Ishikawa (cell line): ENCODE data around the gene HEATR5B.

Source experiments
- CEBPB ChIP-seq: IDR thresholded peaks from 2 replicates; pipeline ENCODE4 v1.6.1; 2012
- CREB1 ChIP-seq: IDR thresholded peaks from 2 replicates; pipeline ENCODE4 v1.6.1; 2012; ENCODE audit warnings: low read depth
- EGR1 ChIP-seq: IDR thresholded peaks from 2 replicates; pipeline ENCODE4 v1.6.1; 2012
- EP300 ChIP-seq: IDR thresholded peaks from 2 replicates; pipeline ENCODE4 v1.6.1; 2012; ENCODE audit warnings: borderline replicate concordance
- FOXM1 ChIP-seq: IDR thresholded peaks from 2 replicates; pipeline ENCODE4 v1.6.1; 2012; ENCODE audit warnings: low read depth, borderline replicate concordance
- NFIC ChIP-seq: IDR thresholded peaks from 2 replicates; pipeline ENCODE4 v1.6.1; 2012
- RAD21 ChIP-seq: IDR thresholded peaks from 2 replicates; pipeline ENCODE4 v1.6.1; 2012; ENCODE audit warnings: low read depth
- TAF1 ChIP-seq: IDR thresholded peaks from 2 replicates; pipeline ENCODE4 v1.6.1; 2012; ENCODE audit warnings: low read depth, mild to moderate bottlenecking
- TCF12 ChIP-seq: IDR thresholded peaks from 2 replicates; pipeline ENCODE4 v1.6.1; 2012; ENCODE audit warnings: low read depth
- TEAD4 ChIP-seq: IDR thresholded peaks from 2 replicates; pipeline ENCODE4 v1.6.1; 2012
- YY1 ChIP-seq: IDR thresholded peaks from 2 replicates; pipeline ENCODE4 v1.6.1; 2012; ENCODE audit warnings: low read depth
- ZBTB7A ChIP-seq: IDR thresholded peaks from 2 replicates; pipeline ENCODE4 v1.6.1; 2012; ENCODE audit warnings: low read depth
- TF ChIP-seq, protein P1 (sequence below): IDR thresholded peaks from 2 replicates; pipeline ENCODE4 v1.6.1; 2012; ENCODE audit warnings: low read depth, mild to moderate bottlenecking
- TF ChIP-seq, protein P2 (sequence below): IDR thresholded peaks from 2 replicates; pipeline ENCODE4 v1.6.1; 2012
- TF ChIP-seq, protein P3 (sequence below): IDR thresholded peaks from 2 replicates; pipeline ENCODE4 v1.6.1; 2012

Gene HEATR5B

DNA sequence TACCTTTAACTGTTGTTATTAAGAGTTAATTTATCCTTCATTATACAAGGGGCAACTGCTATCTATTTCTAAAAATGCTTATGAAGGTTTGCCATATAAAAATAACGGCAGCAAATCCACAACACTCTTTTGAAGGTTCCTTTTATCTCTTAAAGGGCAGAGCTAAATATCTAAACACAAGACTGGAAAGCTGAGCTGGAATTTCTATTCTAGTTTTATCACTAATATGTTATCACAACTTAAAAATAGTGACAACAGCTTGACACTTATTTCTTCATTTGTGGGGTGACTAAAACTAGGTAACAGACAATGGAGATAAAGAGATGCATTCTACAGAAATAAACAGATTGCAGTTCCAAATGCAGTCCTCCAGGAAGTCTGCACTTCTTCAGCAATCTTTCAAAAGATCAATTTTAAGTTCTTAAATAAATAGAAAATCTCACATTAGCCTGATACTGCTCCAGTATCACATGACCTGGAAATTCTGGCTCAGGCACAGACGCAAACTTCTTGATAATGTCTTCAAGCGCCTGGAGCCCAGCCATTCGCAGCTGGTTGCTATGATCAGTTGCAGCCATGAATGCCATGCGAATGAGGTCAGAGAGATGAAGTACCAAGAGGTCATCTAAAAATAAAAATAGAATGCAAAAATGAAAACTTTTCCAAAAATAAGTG, 63.8 kb downstream of the HEATR5B start:
- TF ChIP-seq ZBTB7A (no peak), CEBPB (no peak), CREB1 (no peak), NFIC (no peak), YY1 (no peak), FOXM1 (no peak), TCF12 (no peak), EGR1 (no peak), TEAD4 (no peak), RAD21 (no peak)
- TF ChIP-seq, protein P1, sequence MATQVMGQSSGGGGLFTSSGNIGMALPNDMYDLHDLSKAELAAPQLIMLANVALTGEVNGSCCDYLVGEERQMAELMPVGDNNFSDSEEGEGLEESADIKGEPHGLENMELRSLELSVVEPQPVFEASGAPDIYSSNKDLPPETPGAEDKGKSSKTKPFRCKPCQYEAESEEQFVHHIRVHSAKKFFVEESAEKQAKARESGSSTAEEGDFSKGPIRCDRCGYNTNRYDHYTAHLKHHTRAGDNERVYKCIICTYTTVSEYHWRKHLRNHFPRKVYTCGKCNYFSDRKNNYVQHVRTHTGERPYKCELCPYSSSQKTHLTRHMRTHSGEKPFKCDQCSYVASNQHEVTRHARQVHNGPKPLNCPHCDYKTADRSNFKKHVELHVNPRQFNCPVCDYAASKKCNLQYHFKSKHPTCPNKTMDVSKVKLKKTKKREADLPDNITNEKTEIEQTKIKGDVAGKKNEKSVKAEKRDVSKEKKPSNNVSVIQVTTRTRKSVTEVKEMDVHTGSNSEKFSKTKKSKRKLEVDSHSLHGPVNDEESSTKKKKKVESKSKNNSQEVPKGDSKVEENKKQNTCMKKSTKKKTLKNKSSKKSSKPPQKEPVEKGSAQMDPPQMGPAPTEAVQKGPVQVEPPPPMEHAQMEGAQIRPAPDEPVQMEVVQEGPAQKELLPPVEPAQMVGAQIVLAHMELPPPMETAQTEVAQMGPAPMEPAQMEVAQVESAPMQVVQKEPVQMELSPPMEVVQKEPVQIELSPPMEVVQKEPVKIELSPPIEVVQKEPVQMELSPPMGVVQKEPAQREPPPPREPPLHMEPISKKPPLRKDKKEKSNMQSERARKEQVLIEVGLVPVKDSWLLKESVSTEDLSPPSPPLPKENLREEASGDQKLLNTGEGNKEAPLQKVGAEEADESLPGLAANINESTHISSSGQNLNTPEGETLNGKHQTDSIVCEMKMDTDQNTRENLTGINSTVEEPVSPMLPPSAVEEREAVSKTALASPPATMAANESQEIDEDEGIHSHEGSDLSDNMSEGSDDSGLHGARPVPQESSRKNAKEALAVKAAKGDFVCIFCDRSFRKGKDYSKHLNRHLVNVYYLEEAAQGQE = no peak
- TF ChIP-seq, protein P2, sequence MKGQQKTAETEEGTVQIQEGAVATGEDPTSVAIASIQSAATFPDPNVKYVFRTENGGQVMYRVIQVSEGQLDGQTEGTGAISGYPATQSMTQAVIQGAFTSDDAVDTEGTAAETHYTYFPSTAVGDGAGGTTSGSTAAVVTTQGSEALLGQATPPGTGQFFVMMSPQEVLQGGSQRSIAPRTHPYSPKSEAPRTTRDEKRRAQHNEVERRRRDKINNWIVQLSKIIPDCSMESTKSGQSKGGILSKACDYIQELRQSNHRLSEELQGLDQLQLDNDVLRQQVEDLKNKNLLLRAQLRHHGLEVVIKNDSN = no peak

DNA sequence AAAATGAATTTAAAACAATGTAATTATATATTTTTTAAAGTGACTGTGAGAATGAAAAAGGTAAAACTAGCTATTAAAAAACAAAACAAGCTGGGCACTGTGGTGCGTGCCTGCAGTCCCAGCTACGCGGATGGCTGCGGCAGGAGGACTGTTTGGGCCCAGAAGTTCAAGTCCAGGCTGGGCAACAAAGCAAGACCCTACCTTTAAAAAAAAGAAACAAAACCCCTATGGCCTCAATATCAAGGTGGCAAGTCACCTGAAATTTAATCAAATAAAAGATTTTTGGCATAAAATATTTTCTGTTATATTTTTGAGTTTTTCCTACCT, 70.9 kb downstream of the HEATR5B start:
- TF ChIP-seq RAD21 = no peak
- TF ChIP-seq TCF12 = no peak
- TF ChIP-seq, protein P2 = no peak
- no peak for TF ChIP-seq TAF1
- no peak for TF ChIP-seq YY1
- TF ChIP-seq EP300 = no peak
- TF ChIP-seq FOXM1 = no peak

DNA sequence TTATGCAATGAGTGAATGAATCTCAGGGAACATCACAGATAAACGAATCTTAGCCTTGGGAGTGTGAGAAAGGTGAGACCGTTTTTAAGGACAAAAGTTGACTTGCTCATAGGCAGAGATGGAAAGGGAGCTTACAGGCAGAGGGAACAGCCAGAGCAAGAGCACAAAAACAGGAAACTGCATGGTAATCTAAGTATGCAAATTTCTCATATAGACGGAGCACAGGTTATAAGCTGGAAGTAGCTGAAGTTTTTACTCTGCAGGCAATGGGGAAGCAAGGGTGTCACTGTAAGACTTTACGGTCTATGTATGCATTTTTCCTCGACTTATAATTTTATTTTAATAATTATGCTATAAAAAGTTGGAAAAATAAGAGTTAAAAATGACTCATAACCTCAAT, 73.0 kb downstream of the HEATR5B start:
- TF ChIP-seq TEAD4 (no peak), RAD21 (no peak), CEBPB (no peak)
- TF ChIP-seq, protein P2 = no peak

DNA sequence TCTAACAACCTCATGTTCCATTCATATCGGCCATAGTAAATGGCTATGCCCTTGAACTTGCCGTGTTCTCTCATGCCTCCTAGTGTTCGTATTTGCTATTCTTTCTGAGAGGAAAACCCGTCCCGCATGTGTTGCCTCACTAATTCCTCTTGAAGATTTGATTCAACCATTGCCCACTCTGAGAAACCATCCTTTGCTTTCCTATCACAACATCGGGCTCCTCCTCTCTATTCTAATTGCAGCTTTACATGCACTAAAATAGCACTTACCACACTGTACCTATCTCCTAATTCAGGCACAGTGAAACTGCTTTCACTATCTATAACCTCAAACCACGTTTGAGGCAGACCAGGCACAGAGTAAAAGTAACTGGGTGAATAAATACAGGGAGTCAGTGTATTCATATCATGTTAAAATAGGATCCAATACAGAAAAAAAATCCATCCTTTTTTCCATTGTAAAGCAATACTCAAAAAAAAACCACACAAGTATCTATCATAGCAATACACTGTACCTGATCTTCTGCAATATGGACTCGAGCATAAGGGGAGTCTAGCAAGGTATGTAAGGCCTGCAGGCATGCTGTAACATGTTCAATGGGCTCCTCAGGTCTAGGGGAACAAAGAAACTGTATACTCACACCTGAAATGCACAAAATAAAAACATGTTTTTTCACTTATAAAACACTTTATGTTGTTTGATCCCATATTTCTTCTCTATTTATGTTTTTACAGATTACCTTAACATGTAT, 78.9 kb downstream of the HEATR5B start:
- no peak for TF ChIP-seq ZBTB7A
- peak; percentile 35 for TF ChIP-seq RAD21

DNA sequence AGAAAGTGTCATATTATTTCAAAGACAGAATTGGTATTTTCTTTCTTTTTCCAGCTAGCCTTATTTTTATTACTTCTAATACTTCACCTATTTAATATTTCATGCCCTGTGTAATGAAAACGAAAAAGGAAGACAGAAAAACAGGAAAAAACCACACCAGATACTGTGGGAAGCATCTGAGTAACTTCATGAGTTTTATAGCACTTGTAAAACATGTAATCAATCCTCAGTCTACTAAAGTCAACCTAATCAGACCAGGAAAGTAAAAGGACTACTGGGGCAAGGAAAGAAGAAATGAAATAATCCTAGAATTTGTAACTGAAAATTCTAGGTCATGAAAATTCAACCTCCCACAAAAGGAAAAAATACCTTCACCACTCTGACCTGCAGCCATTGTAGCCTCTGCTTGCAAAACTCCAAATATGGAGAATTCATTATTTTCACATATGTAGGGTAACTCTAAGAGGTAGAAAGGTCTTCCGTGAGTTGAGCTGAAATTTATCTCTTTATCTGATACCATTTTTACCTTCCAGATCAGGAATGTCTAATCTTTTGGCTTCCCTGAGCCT, 83.1 kb downstream of the HEATR5B start:
- TF ChIP-seq CREB1 = no peak
- TF ChIP-seq EP300 = no peak
- TF ChIP-seq, protein P2 = no peak
- no peak for TF ChIP-seq RAD21

DNA sequence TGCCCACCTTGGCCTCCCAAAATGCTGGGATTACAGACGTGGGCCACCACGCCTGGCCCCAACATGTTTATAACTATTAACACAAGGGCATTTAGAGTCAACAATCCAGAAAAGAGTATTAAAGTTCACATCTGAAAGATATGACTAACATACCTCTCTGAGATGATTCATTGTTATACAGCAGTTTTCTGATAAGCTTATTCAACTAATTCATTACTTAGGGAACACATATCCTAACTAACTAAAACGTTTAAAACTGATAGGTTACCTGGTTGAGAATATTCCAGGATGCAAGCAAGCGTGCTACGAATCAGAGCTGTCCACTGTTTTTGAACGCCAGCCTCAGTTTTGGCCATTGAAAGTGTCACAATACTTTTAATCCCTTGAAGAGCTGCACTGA, 83.9 kb downstream of the HEATR5B start:
- TF ChIP-seq CREB1 = no peak
- TF ChIP-seq TCF12 = no peak
- TF ChIP-seq, protein P3, sequence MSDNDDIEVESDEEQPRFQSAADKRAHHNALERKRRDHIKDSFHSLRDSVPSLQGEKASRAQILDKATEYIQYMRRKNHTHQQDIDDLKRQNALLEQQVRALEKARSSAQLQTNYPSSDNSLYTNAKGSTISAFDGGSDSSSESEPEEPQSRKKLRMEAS = no peak
- TF ChIP-seq RAD21 = no peak

DNA sequence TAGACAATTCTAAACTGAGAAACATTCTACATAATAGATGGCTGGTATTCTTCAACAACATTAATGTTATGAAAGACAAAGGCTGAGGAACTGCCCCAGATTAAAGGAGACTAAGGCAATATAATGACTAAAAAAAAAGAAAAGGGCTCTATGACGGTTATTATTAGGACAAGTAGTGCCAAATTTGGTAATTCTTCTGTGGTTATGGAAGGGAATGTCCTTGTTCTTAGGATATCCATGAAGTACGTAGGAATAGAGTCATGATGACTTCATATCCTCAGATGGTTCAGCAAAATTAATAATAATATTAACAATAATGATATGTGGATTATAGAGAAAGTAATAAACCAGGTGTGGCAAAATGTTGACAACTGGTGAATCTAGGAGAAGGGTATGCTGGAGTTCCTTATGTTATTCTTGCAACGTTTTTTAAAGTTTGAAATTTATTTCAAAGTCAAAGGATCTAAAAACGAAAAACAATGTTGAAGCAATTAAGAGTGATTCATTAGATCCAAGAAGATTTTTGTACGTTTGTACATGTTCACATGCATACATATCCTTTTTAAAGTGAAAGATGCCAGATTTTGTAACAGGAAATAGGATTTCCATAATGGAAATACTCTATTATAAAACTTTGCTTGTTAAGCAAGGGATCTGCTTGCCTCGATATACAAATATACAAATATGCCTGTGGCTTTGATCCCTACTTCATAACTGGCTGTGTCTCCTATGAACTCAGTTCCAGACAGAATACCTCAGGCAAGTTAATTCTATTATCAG, 90.1 kb downstream of the HEATR5B start:
- TF ChIP-seq ZBTB7A (no peak), FOXM1 (no peak), RAD21 (no peak), NFIC (no peak)
- TF ChIP-seq, protein P3 = no peak

DNA sequence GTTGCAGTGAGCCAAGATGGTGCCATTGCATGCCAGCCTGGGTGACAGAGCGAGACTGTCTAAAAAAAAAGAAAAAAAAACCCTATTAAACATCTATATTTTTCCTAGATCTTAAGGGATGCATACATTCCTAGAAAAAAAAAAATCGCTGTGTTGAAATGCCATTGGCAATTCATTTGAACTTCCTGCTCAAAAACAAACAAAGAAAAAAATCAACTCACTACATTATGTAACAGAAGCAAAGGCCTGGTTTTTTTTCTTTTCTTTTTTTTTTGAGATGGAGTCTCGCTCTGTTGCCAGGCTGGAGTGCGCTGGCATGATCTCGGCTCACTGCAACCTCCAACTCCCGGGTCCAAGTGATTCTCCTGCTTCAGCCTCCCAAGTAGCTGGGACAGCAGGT, 96.2 kb downstream of the HEATR5B start:
- TF ChIP-seq ZBTB7A = no peak
- TF ChIP-seq EP300 = no peak
- TF ChIP-seq EGR1 = no peak
- no peak for TF ChIP-seq RAD21
- no peak for TF ChIP-seq CREB1
- TF ChIP-seq, protein P1 = no peak
- TF ChIP-seq CEBPB = no peak
- TF ChIP-seq TCF12 = no peak
- TF ChIP-seq TAF1 = no peak
- TF ChIP-seq FOXM1 = no peak
